Activated gamma-delta T cell treated with anti-CD3 and anti-CD28 coated beads, Interleukin-2, amount 50 U/mL, for 16 hours (primary cell): ENCODE results near the gene KRT20.

ENCODE experiments used
- DNase-seq: peaks from one replicate; pipeline ENCODE4 v3.0.0-alpha.2; 2020; ENCODE audit warnings: low read depth

Gene KRT20

DNA sequence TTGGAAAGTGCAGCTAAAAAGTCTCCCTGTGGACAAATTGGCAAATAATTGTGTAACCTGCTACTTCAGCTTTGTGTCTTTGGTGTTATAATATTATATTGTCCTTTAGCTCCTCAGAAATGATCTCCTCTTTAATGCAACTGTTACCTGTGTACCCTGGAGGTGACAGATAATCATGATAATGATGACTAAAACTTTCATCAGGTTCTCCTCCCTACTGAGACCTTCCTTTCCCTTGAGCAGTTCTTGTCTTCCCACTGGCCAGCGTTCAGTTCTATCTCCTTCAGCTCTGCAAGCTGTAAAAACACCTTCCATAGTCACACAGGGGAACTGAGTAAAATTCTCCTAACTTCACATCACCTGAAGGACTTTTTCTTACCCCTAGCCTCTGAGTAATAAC is 32.7 kb downstream of the KRT20 start:
- no peak for DNase-seq

DNA sequence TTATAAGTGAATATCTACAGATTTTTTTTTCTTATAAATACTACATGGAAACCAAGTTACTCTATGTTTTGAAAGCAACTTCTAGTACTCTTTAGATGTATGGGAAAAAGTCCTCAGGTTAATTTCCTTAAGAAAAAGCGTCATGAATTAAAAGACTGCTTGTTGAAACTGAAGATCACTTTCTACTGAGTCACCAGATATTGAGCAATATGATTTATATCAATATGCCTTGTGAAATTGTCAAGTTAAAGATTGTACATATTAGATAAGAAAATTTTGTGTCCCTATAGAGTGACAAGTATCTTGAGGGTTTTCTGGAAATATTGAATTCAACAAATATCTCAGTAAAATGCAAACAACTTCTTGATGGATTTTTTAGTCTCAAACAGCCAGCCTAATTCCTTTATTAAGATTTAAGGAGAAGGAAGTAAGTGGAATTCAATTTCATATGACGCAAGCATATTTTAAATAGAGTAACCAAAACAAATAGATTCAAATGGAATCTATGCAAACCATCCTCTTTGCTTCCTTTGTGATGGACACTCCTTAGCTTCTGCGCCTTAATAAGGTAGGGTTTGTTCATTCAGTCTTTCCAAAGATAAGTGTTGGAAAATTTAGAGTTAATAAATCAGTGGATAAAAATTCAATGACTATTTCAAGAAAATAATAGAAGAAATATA is 34.6 kb downstream of the KRT20 start:
- DNase-seq, result no peak

- DNase-seq, result no peak
Measured at GRCh38 chr17:40849723-40850122, 35.3 kb downstream of the KRT20 start.

DNA sequence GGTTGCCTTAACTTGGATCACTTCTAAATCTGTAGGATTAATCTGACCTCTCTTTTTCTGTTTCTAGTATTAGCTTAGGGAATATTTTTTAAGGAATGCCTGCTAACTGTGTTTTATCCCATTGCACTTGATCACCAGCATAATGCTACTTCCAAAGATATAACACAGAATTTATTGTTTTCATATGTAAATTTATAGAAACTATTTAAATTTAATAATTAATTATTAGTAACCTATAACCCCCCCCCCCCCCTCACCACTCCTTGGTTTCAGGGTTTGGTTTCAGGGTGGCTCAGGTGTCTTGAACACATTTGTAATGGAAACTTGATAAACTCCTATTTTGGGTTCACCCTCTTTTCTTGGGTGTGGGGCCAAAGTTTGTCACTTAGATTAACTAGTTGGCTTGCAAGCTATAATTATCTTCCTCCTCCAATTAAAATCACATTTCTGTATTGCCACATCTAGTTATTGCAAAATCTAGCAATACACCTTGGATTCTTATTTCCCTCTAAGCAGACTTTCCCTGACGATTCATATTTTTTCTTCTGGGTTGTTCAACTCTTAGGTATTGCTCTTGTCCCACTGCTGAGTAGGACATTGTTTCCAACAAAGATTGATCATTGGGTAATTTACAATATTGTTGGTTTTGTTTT is 36.3 kb downstream of the KRT20 start:
- DNase-seq, result no peak

- no peak for DNase-seq
Measured at GRCh38 chr17:40846515-40847144, 38.4 kb downstream of the KRT20 start.

DNA sequence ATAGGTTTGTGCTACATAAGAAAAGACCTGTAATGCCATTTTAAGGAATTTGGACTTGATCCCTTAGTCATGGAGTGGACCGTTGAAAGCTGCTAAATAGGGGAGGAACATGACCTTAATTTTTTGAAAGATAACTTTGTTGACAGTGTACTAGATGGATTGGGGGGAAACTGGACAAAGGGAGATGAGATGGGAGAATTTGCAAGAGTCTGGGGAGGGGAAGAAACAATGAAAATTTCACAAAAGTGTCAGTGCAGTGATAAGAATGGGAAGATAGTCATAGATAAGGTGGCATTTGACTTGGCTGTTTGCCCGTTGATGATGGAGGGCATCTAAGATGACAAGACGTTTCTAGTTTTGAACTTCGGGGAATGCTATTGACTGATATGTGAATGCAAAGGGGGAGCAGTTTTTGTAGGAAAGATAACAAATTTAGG is 40.4 kb downstream of the KRT20 start:
- no peak for DNase-seq

- DNase-seq, result no peak
Measured at GRCh38 chr17:40843242-40843641, 41.8 kb downstream of the KRT20 start.

- DNase-seq, result no peak
Measured at GRCh38 chr17:40841246-40841645, 43.8 kb downstream of the KRT20 start.

GRCh38 chr17:40839194-40839593 is 45.8 kb downstream of the KRT20 start:
- DNase-seq, result no peak

- DNase-seq, result no peak
Measured at GRCh38 chr17:40836020-40836419, 49.0 kb downstream of the KRT20 start.

- no peak for DNase-seq
Measured at GRCh38 chr17:40833882-40834281, 51.2 kb downstream of the KRT20 start.

DNA sequence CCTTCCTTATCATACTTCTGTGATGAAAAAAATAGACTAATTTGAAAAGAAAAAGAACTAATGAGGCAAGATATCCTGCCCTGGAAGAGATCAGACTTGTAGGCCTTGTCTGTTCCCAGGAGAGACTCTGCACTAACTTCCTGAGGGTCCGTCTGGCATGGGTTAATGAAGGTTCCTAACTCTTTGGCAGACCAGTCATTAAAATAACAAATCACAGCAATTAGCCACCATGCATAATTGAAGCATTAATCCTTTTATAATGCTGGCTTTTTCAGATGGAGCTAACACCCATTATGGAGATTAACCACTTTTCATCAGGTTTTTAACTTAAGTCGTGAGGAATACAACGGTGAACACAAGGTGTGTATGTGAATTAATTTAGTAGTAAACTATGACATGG is 52.2 kb downstream of the KRT20 start:
- no peak for DNase-seq

GRCh38 chr17:40830085-40830776 is 54.8 kb downstream of the KRT20 start:
- DNase-seq, result no peak

- DNase-seq, result no peak
Measured at GRCh38 chr17:40828454-40829044, 56.5 kb downstream of the KRT20 start.

- DNase-seq, result no peak
Measured at GRCh38 chr17:40827746-40828453, 57.1 kb downstream of the KRT20 start.
